Measurements from ENCODE around the gene HSF2.
A peak's percentile ranks its signal among the peaks of the same experiment; 100 is the strongest.

The HSF2 gene, protein sequence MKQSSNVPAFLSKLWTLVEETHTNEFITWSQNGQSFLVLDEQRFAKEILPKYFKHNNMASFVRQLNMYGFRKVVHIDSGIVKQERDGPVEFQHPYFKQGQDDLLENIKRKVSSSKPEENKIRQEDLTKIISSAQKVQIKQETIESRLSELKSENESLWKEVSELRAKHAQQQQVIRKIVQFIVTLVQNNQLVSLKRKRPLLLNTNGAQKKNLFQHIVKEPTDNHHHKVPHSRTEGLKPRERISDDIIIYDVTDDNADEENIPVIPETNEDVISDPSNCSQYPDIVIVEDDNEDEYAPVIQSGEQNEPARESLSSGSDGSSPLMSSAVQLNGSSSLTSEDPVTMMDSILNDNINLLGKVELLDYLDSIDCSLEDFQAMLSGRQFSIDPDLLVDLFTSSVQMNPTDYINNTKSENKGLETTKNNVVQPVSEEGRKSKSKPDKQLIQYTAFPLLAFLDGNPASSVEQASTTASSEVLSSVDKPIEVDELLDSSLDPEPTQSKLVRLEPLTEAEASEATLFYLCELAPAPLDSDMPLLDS

DNA sequence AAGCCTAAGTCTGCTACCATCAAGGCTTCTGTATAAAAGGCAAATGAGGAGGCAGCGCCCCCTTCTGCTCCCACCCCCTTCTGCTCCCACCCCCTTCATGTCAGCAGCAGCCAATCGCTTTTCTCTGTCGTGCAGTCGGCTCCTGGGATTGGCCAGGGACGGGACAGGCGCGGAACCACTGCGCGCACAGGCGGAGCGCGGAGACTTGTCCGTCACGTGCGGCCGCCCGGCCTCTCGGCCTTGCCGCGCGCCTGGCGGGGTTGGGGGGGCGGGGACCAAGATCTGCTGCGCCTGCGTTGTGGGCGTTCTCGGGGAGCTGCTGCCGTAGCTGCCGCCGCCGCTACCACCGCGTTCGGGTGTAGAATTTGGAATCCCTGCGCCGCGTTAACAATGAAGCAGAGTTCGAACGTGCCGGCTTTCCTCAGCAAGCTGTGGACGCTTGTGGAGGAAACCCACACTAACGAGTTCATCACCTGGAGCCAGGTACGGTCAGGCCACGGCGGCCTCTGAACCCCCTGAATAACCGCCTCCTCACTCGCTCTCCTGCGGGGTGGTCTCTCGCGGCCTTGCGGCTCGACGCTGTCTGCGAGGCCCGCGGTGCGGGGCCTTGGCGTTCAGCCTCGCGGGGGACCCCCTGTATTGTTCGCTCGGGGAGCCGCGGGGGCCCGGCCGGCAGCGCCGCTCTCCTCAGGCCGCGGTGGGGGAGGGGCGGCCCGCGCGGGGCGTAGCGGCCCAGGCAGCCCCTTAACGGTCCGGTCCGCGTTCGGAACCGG lies at the start of gene HSF2:
Gene HSF2, plus strand, starts transcription at position 305 of the 773 bp plus-strand sequence. Its CDS starts 86 bp downstream, at position 391.
- no peak for DNase-seq (ENCODE audit: low read depth, low spot score)
- H3K4me3 ChIP-seq (ENCODE audit: low read depth, low read length), result peak within 1 kb of the TSS; percentile 92
- TF ChIP-seq, protein P1, sequence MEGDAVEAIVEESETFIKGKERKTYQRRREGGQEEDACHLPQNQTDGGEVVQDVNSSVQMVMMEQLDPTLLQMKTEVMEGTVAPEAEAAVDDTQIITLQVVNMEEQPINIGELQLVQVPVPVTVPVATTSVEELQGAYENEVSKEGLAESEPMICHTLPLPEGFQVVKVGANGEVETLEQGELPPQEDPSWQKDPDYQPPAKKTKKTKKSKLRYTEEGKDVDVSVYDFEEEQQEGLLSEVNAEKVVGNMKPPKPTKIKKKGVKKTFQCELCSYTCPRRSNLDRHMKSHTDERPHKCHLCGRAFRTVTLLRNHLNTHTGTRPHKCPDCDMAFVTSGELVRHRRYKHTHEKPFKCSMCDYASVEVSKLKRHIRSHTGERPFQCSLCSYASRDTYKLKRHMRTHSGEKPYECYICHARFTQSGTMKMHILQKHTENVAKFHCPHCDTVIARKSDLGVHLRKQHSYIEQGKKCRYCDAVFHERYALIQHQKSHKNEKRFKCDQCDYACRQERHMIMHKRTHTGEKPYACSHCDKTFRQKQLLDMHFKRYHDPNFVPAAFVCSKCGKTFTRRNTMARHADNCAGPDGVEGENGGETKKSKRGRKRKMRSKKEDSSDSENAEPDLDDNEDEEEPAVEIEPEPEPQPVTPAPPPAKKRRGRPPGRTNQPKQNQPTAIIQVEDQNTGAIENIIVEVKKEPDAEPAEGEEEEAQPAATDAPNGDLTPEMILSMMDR (IDR thresholded peaks at IDR 0.05; ENCODE audit: insufficient read depth, low read length, missing control alignments), result peak; percentile 20
- CTCF ChIA-PET, result interaction anchor here (0.9 to 1.5 kb wide), 4 partner anchors 9 to 131 kb away, joined by 3 to 7 read pairs (median 5); no protein-coding TSS in a partner anchor
- POLR2A ChIA-PET, result interaction anchor here (0.6 to 1.5 kb wide), 2 partner anchors 36 to 72 kb away, joined by 3 to 5 read pairs; partner anchors contain the start of gene SERINC1

DNA sequence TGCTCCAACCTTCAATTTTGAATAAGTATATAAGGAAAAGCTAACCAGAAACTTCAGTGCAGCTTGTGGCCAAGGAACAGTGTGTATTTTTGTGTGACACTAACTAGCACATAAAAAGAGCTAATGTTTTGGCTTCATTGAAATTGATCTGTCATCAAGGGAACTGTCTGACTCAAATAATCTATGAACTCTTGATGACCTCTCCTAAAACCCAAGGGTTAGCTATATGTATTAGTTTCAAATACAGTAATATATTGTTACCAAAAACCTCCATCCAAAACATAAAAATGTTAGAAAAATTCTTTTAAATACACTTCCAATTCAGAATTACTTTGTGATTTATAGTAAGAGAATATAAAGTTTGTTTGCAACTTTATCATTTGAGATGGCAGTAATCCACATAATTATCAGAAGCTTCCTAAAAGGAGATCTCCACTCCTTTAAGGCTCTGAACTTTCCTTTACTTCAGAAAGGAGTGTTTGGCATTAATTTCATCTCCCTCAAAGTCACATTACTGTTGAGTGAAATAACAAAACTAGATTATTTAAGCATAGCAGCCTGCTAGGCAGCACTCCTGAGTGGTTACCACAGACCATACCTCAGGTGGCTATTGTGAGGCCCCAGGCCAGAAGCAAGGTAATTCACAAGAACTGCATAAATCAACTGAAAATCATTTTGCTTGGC lies 46.3 kb upstream of the HSF2 start:
- ChIA-PET CTCF (no interaction called here), POLR2A (no interaction called here)
- TF ChIP-seq, protein P1 (IDR thresholded peaks at IDR 0.05; ENCODE audit: insufficient read depth, low read length, missing control alignments), result no peak
- DNase-seq (ENCODE audit: low read depth, low spot score), result no peak
- H3K4me3 ChIP-seq (ENCODE audit: low read depth, low read length), result no peak overlapping the region

DNA sequence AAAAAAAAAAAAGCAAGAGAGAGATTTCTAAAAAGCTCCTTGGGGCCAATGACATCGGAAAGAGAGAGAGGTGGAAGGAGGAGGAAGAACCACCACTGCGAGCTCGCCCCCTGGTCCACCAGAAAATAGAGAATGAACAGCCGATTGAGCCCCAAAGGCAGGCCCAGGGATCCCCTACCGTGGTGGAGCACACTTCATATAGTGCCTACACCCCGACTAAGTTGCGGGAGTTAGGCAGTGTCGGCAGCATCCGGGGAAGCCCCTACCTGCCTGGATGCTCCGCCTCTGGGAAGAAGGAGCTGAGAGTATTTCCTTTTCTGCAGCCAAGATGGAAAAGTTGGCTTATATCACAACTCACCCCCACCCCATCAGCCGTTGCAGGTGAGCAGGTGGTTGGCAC lies 38.6 kb upstream of the HSF2 start:
- no peak overlapping the region for H3K4me3 ChIP-seq (ENCODE audit: low read depth, low read length)
- TF ChIP-seq, protein P1 (IDR thresholded peaks at IDR 0.05; ENCODE audit: insufficient read depth, low read length, missing control alignments), result no peak
- ChIA-PET CTCF (interaction anchor here (0.7 kb wide), 1 partner anchor 21 kb away, joined by 3 read pairs; no protein-coding TSS in a partner anchor), POLR2A (no interaction called here)
- no peak for DNase-seq (ENCODE audit: low read depth, low spot score)

DNA sequence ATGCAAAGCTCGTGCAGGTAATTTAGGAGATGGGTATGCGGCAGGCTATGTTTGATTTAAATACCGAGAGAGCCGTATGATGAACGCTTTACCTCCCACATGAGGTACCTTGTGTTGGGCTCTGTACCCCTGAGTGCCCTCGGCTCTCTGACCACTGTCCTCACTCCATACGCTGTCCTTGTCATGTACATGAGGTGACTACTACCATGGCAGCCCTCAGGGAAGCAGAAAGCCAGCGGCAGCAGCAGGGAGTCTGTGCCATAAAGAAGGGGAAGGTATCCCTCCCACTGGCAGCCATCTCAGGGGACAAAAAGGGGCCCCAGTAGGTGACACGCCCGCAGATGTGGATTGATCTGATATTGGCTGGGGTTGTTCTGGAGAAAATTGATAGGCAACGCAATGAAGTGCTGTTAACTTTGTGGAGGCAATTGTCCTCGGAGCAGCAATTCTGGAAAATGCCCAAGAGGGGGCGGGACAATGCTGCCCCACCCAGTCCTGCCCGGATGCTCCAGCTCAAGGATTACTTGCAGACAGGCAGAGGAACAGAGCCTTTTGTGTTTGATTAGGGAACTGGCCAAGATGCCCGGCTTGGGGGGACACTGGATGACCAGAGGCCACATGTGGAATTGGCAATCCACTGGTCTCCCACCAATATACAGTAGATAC lies 38.0 kb upstream of the HSF2 start:
- TF ChIP-seq, protein P1 (IDR thresholded peaks at IDR 0.05; ENCODE audit: insufficient read depth, low read length, missing control alignments), result no peak
- DNase-seq (ENCODE audit: low read depth, low spot score), result no peak
- ChIA-PET CTCF (no interaction called here), POLR2A (no interaction called here)
- no peak overlapping the region for H3K4me3 ChIP-seq (ENCODE audit: low read depth, low read length)

DNA sequence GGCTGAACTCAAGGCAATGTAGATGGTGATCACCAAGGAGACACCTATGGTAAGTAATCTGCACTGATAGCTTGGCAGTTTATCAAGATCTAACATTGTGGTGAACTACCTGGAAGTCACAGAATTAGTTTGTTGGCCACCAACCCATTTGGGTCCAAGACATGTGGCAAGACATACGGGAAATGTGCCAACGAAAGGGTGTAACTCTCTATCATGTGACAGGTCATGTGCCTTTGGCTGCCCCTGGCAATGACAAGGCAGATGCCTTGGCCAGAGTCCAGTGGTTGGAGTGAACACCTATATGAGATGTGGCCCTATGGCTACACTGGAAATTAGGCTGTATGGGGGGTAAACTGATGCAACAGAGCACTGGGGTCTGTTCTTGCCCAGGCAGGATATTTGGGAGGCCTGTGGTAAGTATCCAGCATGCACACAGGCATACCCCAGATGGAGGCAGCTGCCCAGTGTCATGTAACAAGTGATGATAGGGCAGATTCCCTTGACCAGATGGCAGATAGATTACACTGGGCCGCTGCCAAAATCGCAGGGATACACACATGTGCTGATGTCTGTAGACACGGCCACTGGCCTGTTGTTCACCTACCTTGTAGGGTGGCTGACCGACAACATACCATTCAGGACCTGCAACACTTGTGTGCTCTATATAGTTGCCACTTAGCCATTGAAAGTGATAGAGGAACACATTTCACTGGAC lies 35.5 kb upstream of the HSF2 start:
- TF ChIP-seq, protein P1 (IDR thresholded peaks at IDR 0.05; ENCODE audit: insufficient read depth, low read length, missing control alignments), result no peak
- CTCF ChIA-PET, result no interaction called here
- H3K4me3 ChIP-seq (ENCODE audit: low read depth, low read length), result no peak overlapping the region
- POLR2A ChIA-PET, result no interaction called here
- no peak for DNase-seq (ENCODE audit: low read depth, low spot score)
